Hippocampal formation (tissue), 2 donors: Measurements from ENCODE around the gene TCAF2.
"Not testable (repeated sequence)": the region's sequence is repeated elsewhere in the genome, so short reads cannot be mapped to it uniquely, and the experiment has no call there.

Experiments
- DNase-seq, 2 donors: peaks; one replicate each; lab custom pipeline; 2025; lab: John Stamatoyannopoulos, UW

TCAF2 gene

GRCh38 chr7:143620646-143621045 is at the start of gene TCAF2:
Gene TCAF2, plus strand, starts transcription at chr7:143620974.
- not testable (repeated sequence) for DNase-seq

- not testable (repeated sequence) for DNase-seq
Measured at GRCh38 chr7:143571501-143571900, 49.3 kb upstream of the TCAF2 start, which contains the start of gene CTAGE15. Gene CTAGE15, plus strand, starts transcription at chr7:143571801. Its CDS starts 17 bp downstream, at chr7:143571818.

- DNase-seq, result not testable (repeated sequence)
Measured at GRCh38 chr7:143588183-143588582, 32.6 kb upstream of the TCAF2 start.

GRCh38 chr7:143589897-143590296 is 30.9 kb upstream of the TCAF2 start:
- not testable (repeated sequence) for DNase-seq

GRCh38 chr7:143598086-143598485 is 22.7 kb upstream of the TCAF2 start:
- not testable (repeated sequence) for DNase-seq

- DNase-seq, result not testable (repeated sequence)
Measured at GRCh38 chr7:143603549-143603948, 17.2 kb upstream of the TCAF2 start.

- DNase-seq, result not testable (repeated sequence)
Measured at GRCh38 chr7:143606088-143606487, 14.7 kb upstream of the TCAF2 start.

DNA sequence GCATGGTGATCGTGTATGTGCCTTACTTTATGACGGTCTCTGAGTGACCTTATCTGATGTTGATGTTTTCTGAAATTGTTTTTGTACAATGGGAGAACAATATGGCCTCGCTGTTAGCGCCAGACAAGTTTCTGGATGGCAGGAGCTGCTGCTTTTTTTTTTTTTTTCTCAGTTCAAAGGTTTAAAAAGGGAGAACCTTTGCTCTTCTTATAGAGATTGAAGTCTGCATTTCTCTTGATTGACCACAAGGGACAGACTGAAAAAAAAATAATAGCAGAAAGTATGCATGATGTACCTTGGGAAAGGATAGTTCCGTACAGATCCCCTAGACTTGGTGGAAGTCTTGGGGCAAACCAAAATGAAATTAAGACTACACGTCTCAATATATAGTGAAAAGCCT is 5.2 kb upstream of the TCAF2 start:
- not testable (repeated sequence) for DNase-seq

DNA sequence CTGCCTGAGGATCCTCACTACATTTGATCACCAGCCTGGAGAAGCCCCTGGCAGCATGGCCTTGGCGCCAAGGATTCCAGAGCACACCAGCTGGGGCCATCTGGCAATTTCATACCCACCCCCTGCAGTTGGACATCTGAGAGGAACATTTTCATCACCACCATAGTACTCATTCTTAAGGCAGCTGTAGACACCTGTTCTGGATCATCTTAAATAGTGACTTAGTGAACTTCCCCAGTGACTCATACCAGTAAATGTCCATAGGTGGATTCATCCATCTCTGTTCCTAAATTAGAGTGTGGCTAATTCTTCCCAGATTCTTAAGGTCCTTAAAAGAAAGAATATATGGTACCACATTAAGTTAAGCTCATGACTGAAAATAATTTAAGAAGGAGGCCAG is 3.6 kb upstream of the TCAF2 start:
- DNase-seq, result not testable (repeated sequence)

GRCh38 chr7:143620058-143620457 is 716 bp upstream of the TCAF2 start:
- DNase-seq, result not testable (repeated sequence)

DNA sequence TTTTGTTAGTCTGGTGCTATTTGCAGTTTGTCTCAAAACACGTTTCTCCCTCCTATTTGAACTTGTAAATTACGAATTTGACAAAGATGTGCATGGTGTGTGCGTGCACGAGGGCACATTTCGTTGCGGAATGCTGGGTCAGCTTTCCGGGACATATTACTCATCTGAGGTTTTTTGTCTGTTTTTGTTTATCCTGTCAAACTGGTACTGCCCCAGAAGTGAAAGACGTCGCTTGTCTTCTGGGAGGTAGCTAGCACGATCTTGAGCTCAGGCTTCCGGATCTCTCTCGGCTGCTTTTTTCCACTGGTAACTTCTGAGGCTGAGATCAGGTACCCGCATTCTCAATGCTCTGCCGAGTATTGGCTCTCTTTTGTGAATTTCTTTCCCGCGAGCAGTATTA is 401 bp downstream of the TCAF2 start:
- not testable (repeated sequence) for DNase-seq

DNA sequence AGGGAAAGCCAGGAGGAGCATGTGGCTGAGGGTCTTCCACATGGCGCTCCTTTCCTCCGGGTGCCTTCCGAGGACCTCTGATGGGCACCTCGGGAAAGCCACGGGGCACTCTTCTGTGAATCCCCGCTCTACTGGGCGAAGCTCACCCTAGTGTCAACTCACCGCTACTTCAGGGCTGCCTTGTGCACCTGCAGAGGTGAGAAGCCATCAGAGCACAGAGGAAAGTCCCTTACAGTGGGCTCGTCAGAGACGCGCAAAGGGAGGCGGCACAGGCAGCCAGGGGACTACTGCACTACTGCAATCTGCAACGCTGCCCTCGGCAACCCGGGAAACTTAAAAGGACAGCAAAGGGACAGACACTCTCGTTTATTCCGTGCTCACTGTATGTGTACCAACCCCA is 1.4 kb downstream of the TCAF2 start:
- not testable (repeated sequence) for DNase-seq

DNA sequence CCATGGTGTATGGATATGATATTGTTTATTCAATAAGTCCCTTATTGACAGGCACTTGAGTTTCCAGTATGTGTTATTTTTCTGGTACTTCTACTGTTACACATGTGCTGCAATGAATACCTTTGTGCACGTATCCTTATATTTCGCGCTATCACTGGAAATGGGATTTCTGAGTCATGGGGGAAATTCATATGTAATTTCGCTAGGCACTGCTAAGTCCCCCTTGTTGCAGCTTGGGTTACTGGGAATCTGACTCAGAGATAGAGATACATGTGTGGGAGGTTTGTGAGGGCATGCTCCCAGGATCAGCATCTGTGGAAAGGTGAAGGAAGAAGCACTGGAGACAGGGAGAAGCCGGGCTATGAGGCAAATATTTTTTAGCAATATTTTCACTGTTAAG is 9.9 kb downstream of the TCAF2 start:
- DNase-seq, result not testable (repeated sequence)

DNA sequence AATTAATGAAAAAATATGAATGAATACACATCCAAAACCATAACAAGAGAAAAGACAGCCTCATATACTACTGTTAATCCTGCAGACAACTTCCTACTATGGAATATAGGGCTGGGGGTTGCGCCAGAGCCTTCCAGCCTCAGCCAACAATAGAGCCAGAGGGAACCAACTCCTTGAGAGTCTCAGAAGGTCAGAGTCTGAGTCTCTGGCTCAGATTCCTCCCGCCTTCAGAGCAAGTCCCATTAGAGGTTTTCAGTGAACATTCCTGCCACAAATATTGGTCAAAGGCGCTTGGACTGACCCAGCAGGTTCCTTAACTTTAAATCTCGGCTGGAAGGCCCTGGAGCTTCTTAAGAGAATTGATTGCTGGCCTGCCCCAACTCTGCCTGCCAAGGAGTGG is 11.7 kb downstream of the TCAF2 start:
- DNase-seq, result not testable (repeated sequence)

DNA sequence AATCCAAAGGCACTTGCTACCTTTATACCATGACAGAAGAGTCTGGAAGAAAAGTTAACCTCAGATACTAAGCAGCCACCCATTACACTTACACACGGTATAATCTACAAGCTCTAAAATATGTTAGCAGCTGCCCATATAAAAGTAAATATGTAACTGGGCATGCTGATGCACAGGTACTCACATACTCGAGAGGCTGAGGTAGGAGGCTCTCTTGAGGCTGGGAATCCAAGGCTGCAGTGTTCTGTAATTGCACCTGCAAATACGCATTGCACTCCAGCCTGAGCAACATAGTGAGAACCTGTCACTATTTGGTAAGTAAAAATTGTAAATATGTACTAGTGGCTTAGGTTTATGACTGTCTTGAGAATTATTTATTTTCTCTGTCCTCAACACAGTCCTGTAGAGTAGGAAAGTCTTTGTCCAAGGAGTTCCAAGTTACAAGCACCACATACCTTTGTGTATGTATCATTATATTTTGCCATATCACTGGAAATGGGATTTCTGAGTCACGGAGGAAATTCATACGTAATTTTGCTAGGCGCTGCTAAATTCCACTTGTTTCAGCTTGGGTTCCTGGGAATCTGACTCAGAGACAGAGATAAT is 12.3 kb downstream of the TCAF2 start:
- DNase-seq, result not testable (repeated sequence)

DNA sequence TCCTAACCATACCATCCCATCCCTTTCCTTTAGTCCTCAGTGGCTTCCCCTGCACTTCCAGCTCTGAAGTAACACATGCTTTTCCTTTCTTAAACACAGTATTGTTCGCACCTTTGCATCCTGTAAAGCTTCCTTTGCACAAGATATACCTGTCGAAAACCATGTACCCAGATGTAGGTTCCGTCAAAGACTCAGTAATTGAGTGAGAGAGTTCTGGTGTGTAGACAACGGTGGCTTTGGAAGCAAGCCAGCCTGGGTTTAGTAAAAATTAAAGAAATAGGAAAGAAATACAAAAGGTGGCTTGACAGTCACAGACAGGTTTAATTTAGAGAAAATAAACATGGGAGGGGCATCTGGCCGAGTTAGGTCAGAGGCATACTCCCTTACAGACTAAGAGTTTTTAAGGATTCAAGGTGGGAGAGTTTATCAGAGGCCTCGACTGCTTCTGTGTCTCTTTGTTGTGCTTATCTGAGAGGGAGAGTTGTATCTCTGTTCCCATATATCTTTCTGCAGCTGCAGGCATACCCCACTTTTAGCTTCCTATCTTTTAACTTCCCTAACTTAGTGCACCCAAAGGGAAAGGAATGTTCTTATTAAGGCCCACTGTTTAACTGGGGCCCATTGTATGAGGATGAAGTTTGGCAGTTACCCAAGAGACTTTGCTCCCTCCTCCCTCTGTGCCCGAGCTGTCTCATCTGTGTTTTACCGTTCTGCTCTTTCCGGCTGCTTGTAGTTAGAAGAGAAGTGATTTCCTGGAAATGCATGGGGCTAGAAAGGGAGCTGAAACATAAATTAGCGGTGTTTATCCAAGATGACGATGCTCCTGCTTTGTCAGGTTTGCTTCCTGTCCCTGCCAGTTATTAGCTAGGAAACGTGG is 14.8 kb downstream of the TCAF2 start:
- DNase-seq, result not testable (repeated sequence)

DNA sequence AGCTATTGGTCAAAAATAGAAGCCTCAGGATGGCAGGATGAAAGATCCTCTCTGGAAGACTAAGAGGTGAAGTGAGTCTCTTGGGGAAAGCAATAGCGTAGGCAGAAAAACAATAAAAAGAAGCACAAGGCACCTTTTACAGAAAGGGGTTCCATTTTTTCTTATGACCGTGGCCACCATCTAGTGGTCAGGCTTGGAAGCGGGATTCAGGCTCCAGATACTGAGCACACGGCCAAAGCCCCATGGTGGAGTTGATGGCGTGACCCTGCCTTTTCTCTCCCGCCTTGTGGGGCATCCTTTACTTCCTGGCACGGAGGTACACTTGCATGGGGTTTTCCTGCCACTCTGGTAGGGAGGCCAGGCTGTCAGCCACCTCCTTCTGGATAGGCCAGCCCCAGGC is 18.6 kb downstream of the TCAF2 start:
- DNase-seq, result not testable (repeated sequence)

- DNase-seq, result not testable (repeated sequence)
Measured at GRCh38 chr7:143640528-143641189, 19.9 kb downstream of the TCAF2 start.

GRCh38 chr7:143646598-143646997 is 25.8 kb downstream of the TCAF2 start:
- not testable (repeated sequence) for DNase-seq

DNA sequence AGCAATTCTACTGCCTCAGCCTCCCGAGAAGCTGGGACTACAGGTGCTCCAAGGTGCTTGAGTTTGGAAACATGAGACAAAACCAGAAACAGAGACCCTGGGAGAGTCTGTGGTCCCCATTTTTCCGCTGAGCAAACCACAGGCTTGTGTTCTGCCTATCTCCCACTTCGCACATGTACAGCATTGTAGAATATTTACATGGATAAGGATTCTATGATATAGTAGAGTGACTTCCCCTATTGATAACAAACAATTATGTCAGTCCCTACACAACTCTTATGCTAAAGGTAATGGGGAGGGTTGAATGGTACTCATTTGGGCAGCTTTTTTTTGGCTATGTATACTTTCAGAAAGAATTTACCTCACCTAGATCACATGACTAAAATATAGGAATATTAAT is 29.1 kb downstream of the TCAF2 start:
- not testable (repeated sequence) for DNase-seq

DNA sequence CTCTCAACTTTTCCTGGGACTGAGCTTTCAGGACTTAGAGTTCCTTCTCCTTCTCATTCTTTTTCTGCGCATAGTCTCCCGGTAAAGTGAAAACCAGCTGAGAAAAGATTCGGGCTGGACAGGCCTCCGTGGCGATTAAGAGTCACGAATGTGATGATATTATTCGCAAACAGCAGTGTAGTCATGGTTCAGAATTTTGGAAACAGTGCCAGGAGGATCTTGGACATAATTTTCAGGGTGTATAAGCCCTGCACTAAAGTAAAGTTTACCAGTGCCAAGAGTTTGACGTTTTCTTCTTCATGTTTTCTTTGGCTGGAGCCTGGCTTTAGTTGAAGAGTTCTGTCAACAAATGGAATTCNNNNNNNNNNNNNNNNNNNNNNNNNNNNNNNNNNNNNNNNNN is 29.7 kb downstream of the TCAF2 start:
- not testable (repeated sequence) for DNase-seq
